Activated CD8-positive, alpha-beta memory T cell treated with anti-CD3 and anti-CD28 coated beads, Interleukin-2, amount 10 ng/mL, durations not matched to agents 7 days and 5 days (primary cell): ENCODE data around the gene PDGFB. TPM values are rescaled to one million over a fixed set of nuclear protein-coding genes. Genes with fewer than 3 reads are reported as not detected.
A peak's percentile ranks its signal among the peaks of the same experiment; 100 is the strongest.

Source experiments
- ATAC-seq: fragments of 150-1000 bp; cut with Tn5 transposase; one replicate; pipeline ENCODE4 v1.10.0; 2021; ENCODE audit warnings: moderate library complexity
- CTCF ChIA-PET: fragments of 350-600 bp; sonication (Branson Sonifier 250); formaldehyde crosslinking; loops from one replicate; lab custom pipeline; 2021; ENCODE audit warnings: antibody characterized with exemption; lab: Charles Lee
- DNase-seq: peaks from one replicate; pipeline ENCODE4 v3.0.0-alpha.2; 2020
- H3K27ac Mint-ChIP-seq: one replicate; pipeline ENCODE4 v1.8.0; 2021; ENCODE audit warnings: mild to moderate bottlenecking, mixed read lengths
- H3K27me3 Mint-ChIP-seq: one replicate; pipeline ENCODE4 v1.8.0; 2021; ENCODE audit warnings: mixed read lengths
- H3K36me3 Mint-ChIP-seq: one replicate; pipeline ENCODE4 v1.8.0; 2021; ENCODE audit warnings: mild to moderate bottlenecking, mixed read lengths
- H3K4me1 Mint-ChIP-seq: one replicate; pipeline ENCODE4 v1.8.0; 2021; ENCODE audit warnings: mixed read lengths
- H3K4me3 Mint-ChIP-seq: one replicate; pipeline ENCODE4 v1.8.0; 2021; ENCODE audit warnings: mild to moderate bottlenecking, moderate library complexity, mixed read lengths
- H3K9me3 Mint-ChIP-seq: one replicate; pipeline ENCODE4 v1.8.0; 2022; ENCODE audit warnings: low read depth, mixed read lengths
- total RNA-seq, 2 experiments: library from RNA; stranded (reverse); gene quantifications; one replicate each; pipeline ENCODE4 v1.2.3, GENCODE V29; 2021

The PDGFB gene
- total RNA-seq, 2 experiments from 2014 or later, result 0.35 TPM; not detected in 1

DNA sequence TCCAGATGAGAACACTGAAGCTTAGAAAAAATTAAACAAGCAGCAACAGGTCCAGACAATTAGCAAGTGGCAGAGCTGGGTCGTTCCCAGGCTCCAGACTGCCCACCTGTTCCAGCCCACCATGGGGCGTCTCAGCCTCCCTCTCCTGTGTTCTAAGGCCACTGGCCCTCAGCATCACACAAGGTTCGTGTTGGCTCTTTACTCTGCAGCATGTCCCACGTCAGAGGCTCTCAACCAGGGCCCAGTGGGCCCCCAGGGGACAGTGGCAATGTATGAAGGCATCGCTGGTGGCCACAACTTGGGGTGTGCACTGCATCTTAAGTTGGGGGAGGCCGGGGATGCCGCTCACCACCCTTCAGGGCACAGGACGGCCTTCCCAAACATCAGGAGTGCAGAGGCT is 6.2 kb downstream of the PDGFB start:
- Mint-ChIP-seq H3K4me1 (peaks cover 37% of the 10 kb centered on the region), H3K36me3 (peaks cover 1% of the 10 kb centered on the region), H3K4me3 (no peak overlapping the region), H3K9me3 (no peaks in the 10 kb centered on the region), H3K27me3 (peaks cover 84% of the 10 kb centered on the region), H3K27ac (no peak overlapping the region)
- no peak for DNase-seq
- ATAC-seq, result no peak
- CTCF ChIA-PET, result interaction anchor here (0.7 to 1.3 kb wide), 3 partner anchors 16 to 67 kb away, joined by 3 read pairs; no protein-coding TSS in a partner anchor

- Mint-ChIP-seq H3K27me3 (peaks cover 87% of the 10 kb centered on the region), H3K36me3 (peaks cover 1% of the 10 kb centered on the region), H3K4me3 (no peak overlapping the region), H3K27ac (no peak overlapping the region), H3K4me1 (peaks cover 36% of the 10 kb centered on the region), H3K9me3 (no peaks in the 10 kb centered on the region)
- CTCF ChIA-PET, result interaction anchor here (0.7 kb wide), 1 partner anchor 17 kb away, joined by 3 read pairs; no protein-coding TSS in a partner anchor
- ATAC-seq (no peak), DNase-seq (no peak)
These were observed 6.7 kb downstream of the PDGFB start for GRCh38 chr22:39238101-39238466.

GRCh38 chr22:39237318-39238100 is 7.3 kb downstream of the PDGFB start:
- Mint-ChIP-seq H3K27me3 (peaks cover 88% of the 10 kb centered on the region), H3K9me3 (no peaks in the 10 kb centered on the region), H3K36me3 (peaks cover 1% of the 10 kb centered on the region), H3K4me1 (peaks cover 32% of the 10 kb centered on the region), H3K4me3 (no peak overlapping the region), H3K27ac (no peak overlapping the region)
- no peak for DNase-seq
- no peak for ATAC-seq
- CTCF ChIA-PET, result interaction anchor here (1.9 kb wide), 1 partner anchor 67 kb away, joined by 6 read pairs; no protein-coding TSS in a partner anchor

- Mint-ChIP-seq H3K27ac (no peak overlapping the region), H3K4me1 (peaks cover 30% of the 10 kb centered on the region), H3K27me3 (peaks cover 91% of the 10 kb centered on the region), H3K36me3 (peaks cover under 1% of the 10 kb centered on the region), H3K4me3 (no peak overlapping the region), H3K9me3 (no peaks in the 10 kb centered on the region)
- ATAC-seq (peak; percentile 71), DNase-seq (peak; percentile 79)
- CTCF ChIA-PET, result interaction anchor here (1.3 to 1.9 kb wide), 2 partner anchors 66 to 70 kb away, joined by 5 to 6 read pairs; no protein-coding TSS in a partner anchor
These were observed 8.2 kb downstream of the PDGFB start for GRCh38 chr22:39236321-39237317.

DNA sequence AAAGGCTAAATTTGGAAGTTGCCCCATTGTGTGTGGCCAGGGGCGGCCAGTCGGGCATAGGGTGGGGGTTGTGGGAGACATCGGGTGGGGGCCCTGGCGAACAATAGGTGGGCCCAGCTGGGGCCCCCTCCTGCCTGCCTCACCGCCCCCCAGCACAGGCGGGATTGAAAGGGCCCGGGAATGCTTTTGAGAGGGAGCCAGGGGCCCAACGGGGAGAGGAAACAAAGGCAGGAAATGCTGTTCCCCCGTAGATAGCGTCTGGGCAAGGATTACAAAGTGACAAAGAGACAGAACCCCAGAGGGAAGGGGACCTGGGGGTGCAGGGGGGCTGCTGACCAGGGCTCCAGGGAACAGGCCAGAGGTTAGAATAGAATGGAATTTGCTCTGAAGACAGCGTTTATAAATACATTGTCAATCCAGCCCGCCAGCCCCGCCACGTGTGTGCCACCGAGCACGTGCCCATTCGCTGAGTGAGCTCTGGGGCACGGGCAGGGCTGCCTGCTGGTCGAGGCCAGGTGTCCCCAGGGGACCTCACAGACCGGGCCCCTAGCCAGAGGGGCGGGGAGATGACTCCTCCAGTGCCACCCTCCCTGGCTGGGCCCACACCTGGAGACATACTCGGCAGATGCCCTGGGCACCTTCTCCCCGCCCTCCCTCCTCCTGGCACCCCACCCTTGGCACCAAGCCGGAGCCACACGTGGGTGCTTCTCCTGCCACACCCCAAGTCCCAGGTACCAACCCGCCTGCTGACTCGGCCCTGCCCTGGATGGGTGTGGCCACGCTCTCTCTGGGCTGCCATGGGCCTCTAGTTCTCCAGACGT is 9.7 kb downstream of the PDGFB start:
- no peaks in the 10 kb centered on the region for H3K36me3 Mint-ChIP-seq

DNA sequence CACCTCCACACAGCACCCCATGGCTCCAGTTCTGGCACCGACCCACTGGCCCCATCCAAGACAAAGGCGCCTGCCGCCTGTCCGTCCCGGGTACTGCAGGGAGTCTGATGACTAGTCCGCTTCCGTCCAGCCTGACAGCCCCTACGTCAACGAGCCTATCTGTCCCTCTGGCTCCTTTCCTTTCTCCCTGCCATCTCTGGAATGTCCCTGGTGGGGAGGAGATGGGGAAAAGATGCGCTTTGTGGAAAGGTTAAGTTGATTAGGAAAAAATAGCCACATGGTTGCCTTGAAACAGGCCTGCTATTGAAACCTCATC is 10.4 kb downstream of the PDGFB start:
- no peak for DNase-seq
- peaks cover 81% of the 10 kb centered on the region for H3K27me3 Mint-ChIP-seq
- CTCF ChIA-PET, result no interaction called here
- H3K9me3 Mint-ChIP-seq, result no peaks in the 10 kb centered on the region
- peaks cover 16% of the 10 kb centered on the region for H3K4me1 Mint-ChIP-seq
- no peak overlapping the region for H3K27ac Mint-ChIP-seq
- no peak for ATAC-seq
- H3K4me3 Mint-ChIP-seq, result no peak overlapping the region
- H3K36me3 Mint-ChIP-seq, result no peaks in the 10 kb centered on the region

More for the DNA sequence above, 9.7 kb downstream of the PDGFB start:
- Mint-ChIP-seq H3K9me3 (no peaks in the 10 kb centered on the region), H3K4me1 (peaks cover 16% of the 10 kb centered on the region), H3K4me3 (no peak overlapping the region), H3K27ac (no peak overlapping the region), H3K27me3 (peaks cover 84% of the 10 kb centered on the region)
- no peak for ATAC-seq
- no peak for DNase-seq
- CTCF ChIA-PET, result no interaction called here

DNA sequence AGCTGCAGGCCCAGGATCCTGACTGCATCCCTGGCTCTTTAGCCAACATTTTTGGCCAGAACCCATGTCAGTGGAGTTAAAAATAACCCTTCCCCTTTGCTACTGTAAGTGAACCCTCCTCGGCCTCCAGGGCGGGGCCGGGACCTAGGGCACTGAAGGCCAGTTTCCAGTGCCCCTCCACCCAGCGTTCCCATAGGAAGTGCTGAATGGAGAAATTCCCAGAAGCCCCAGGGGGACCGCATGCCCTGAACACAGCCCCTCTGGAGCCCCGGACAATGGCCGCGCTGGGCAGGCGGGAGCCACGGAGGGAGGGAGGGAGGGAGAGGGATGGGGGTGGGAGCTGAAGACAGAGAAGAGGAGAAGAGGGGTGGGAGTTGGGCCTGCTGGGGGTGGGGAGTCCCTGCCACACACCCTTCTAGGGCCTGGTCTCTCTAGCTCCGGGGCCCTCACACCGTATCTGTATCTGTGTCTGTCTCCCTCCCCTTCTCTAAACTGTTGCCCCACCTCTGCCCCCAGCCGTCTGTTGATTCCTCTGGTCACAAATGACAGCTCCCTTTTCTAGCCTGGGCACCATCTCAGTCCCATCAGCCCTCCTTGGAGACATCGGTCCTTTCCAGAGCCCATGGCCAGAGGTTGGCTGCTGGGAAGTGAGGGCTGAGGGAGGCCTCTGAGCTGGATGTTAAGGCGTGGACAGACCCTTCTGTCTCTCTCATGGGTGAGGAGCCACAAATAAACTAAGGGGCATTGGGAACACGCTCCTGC is 10.9 kb downstream of the PDGFB start:
- Mint-ChIP-seq H3K27ac (no peak overlapping the region), H3K27me3 (peaks cover 83% of the 10 kb centered on the region), H3K9me3 (no peaks in the 10 kb centered on the region), H3K36me3 (no peaks in the 10 kb centered on the region), H3K4me3 (no peak overlapping the region), H3K4me1 (peaks cover 16% of the 10 kb centered on the region)
- DNase-seq (no peak), ATAC-seq (no peak)
- CTCF ChIA-PET, result no interaction called here

GRCh38 chr22:39232806-39233709 is 11.7 kb downstream of the PDGFB start:
- ATAC-seq (no peak), DNase-seq (no peak)
- no peak overlapping the region for H3K27ac Mint-ChIP-seq
- no peaks in the 10 kb centered on the region for H3K9me3 Mint-ChIP-seq
- no peak overlapping the region for H3K4me3 Mint-ChIP-seq
- CTCF ChIA-PET, result no interaction called here
- H3K27me3 Mint-ChIP-seq, result peaks cover 75% of the 10 kb centered on the region
- no peaks in the 10 kb centered on the region for H3K36me3 Mint-ChIP-seq
- peaks cover 16% of the 10 kb centered on the region for H3K4me1 Mint-ChIP-seq

GRCh38 chr22:39232246-39232645 is 12.5 kb downstream of the PDGFB start:
- Mint-ChIP-seq H3K27ac (no peak overlapping the region), H3K27me3 (peaks cover 71% of the 10 kb centered on the region), H3K4me1 (peaks cover 16% of the 10 kb centered on the region), H3K4me3 (no peak overlapping the region), H3K9me3 (no peaks in the 10 kb centered on the region), H3K36me3 (no peaks in the 10 kb centered on the region)
- CTCF ChIA-PET, result no interaction called here
- DNase-seq (no peak), ATAC-seq (no peak)

DNA sequence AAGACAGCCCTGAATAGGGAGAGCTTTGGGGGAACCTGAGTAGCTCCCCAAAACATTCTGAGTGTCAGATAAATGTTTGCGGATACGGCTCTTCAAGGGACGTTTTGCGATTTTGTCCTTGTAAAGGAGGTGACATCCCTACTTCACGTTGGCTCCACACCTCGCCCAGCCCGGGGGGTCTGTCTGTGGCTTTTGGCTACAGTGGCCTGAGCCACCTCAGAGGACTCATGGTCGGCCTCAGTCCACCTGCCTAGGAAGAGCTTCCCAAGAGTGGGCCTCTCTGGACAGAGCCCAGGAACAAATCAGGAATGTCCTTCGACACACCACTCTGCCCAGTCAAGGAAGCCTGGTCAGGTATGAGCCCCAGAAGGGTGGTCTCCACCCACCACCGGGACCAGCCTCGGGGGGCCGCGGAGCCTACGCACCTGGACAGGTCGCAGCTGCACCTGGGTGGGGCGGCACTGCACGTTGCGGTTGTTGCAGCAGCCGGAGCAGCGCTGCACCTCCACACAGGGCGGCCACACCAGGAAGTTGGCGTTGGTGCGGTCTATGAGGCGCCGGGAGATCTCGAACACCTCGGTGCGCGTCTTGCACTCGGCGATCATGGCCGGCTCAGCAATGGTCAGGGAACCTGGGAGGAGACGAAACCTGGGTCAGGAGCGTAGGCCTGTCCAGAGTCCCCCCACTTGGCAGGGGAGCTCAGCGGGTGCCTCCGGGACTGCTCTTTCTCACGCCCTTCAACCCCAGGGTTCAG is 13.4 kb downstream of the PDGFB start:
- no peaks in the 10 kb centered on the region for H3K36me3 Mint-ChIP-seq
- no peak overlapping the region for H3K27ac Mint-ChIP-seq
- peaks cover 63% of the 10 kb centered on the region for H3K27me3 Mint-ChIP-seq
- CTCF ChIA-PET, result interaction anchor here (1.0 to 1.3 kb wide), 2 partner anchors 60 to 84 kb away, joined by 3 read pairs; no protein-coding TSS in a partner anchor
- ATAC-seq (no peak), DNase-seq (no peak)
- H3K9me3 Mint-ChIP-seq, result no peaks in the 10 kb centered on the region
- peaks cover 9% of the 10 kb centered on the region for H3K4me1 Mint-ChIP-seq
- H3K4me3 Mint-ChIP-seq, result no peak overlapping the region
